Vagina (tissue), 2 donors: ENCODE measurements around the gene SCUBE1.

ENCODE experiments used
- POLR2AphosphoS5 ChIP-seq, 2 donors: sonication (generic); formaldehyde crosslinking; IDR thresholded peaks; one replicate each; pipeline ENCODE4 v1.9.0; 2017; ENCODE audit warnings: antibody characterized with exemption in 2 of 2, mild to moderate bottlenecking in 2 of 2, low read depth in 1 of 2; ENCODE audit not compliant: insufficient read depth in 1 of 2
- TF ChIP-seq, protein P1 (sequence below), 3 experiments: fragments of 450-650 bp in 2 of 3; fragments of 200-600 bp in 1 of 3; sonication (generic) in 1 of 3; IDR thresholded peaks; one replicate each; pipeline ENCODE4 v1.5.1; 2017 to 2019; ENCODE audit warnings: antibody characterized with exemption in 3 of 3, mild to moderate bottlenecking in 2 of 3, moderate library complexity in 2 of 3

DNA sequence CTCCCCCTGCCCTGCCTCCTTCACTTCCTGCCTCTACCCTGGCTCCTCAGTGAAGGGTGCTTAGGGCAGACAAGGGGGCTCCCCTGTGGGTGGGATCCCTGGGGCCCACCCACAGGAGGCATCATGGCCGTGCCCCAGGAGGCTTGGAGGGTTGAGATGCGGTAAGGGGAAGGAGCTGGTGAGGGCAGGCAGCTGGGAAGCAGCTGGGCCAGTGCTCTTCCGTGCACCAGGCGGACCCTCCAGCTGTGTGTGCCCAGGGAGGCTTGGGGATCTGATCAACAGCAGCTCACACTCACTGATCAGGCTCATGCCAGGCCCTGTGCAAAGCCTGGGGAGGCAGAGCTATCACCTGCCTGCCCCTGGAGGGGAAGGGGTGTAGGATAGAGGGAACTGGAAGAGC, 97.0 kb downstream of the SCUBE1 start:
- TF ChIP-seq, protein P1, sequence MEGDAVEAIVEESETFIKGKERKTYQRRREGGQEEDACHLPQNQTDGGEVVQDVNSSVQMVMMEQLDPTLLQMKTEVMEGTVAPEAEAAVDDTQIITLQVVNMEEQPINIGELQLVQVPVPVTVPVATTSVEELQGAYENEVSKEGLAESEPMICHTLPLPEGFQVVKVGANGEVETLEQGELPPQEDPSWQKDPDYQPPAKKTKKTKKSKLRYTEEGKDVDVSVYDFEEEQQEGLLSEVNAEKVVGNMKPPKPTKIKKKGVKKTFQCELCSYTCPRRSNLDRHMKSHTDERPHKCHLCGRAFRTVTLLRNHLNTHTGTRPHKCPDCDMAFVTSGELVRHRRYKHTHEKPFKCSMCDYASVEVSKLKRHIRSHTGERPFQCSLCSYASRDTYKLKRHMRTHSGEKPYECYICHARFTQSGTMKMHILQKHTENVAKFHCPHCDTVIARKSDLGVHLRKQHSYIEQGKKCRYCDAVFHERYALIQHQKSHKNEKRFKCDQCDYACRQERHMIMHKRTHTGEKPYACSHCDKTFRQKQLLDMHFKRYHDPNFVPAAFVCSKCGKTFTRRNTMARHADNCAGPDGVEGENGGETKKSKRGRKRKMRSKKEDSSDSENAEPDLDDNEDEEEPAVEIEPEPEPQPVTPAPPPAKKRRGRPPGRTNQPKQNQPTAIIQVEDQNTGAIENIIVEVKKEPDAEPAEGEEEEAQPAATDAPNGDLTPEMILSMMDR (IDR thresholded peaks at IDR 0.05), result no peak
- TF ChIP-seq POLR2AphosphoS5 (IDR thresholded peaks at IDR 0.05; ENCODE audit: insufficient read depth in 1 of 2, low read depth in 1 of 2), result no peak
